Right lobe of liver (tissue), 4 donors: ENCODE data around the gene BRMS1.

ENCODE experiments used
- CTCF ChIP-seq, 4 donors: fragments of 200-600 bp in 3 of 4; fragments of 450-650 bp in 1 of 4; IDR thresholded peaks; one replicate each; pipeline versions ENCODE4 v1.5.1 to v1.8.0; 2016 to 2022; ENCODE audit warnings: antibody characterized with exemption in 4 of 4, mild to moderate bottlenecking in 2 of 4
- POLR2A ChIP-seq: fragments of 450-650 bp; IDR thresholded peaks from one replicate; pipeline ENCODE4 v1.6.1; 2017; ENCODE audit warnings: antibody characterized with exemption, mild to moderate bottlenecking
- donor health status: DM: no; HTN: no; CAD: no.
- donor health status: DM: no; HTN: no; CAD: no.
- donor health status: DM: no; HTN: yes; CAD: no.

GRCh38 chr11:66311470-66311964 is 33.4 kb downstream of the BRMS1 start:
- peak in 1 of 4 donors; percentile 93 for TF ChIP-seq CTCF (IDR thresholded peaks at IDR 0.05)
- TF ChIP-seq POLR2A, result no peak
